GM20000 (cell line): Measurements from ENCODE around the gene METAP1D.

Experiments used
- DNase-seq: peaks from one replicate; pipeline ENCODE4 v3.0.0; 2012; ENCODE audit warnings: low spot score
- CTCF ChIP-seq: IDR thresholded peaks from 2 replicates; pipeline ENCODE4 v1.5.1; 2012; ENCODE audit warnings: mild to moderate bottlenecking, control low read depth; ENCODE audit errors: extremely low read depth, missing control alignments

METAP1D gene

GRCh38 chr2:172012677-172013391 lies 13.1 kb downstream of the METAP1D start:
- DNase-seq = no peak
- no peak for TF ChIP-seq CTCF

- no peak for TF ChIP-seq CTCF
- DNase-seq = peak; percentile 50
Measured at GRCh38 chr2:172013396-172013795, 13.6 kb downstream of the METAP1D start.

GRCh38 chr2:172021074-172021931 lies 21.6 kb downstream of the METAP1D start:
- no peak for DNase-seq
- no peak for TF ChIP-seq CTCF

GRCh38 chr2:172021955-172022354 lies 22.2 kb downstream of the METAP1D start:
- no peak for DNase-seq
- no peak for TF ChIP-seq CTCF

GRCh38 chr2:172031536-172031935 lies 31.8 kb downstream of the METAP1D start:
- no peak for DNase-seq
- no peak for TF ChIP-seq CTCF

- no peak for DNase-seq
- TF ChIP-seq CTCF = no peak
Measured at GRCh38 chr2:172038121-172038520, 38.4 kb downstream of the METAP1D start.

- TF ChIP-seq CTCF = no peak
- no peak for DNase-seq
Measured at GRCh38 chr2:172038604-172039003, 38.9 kb downstream of the METAP1D start.
